Fibroblast of pulmonary artery (primary cell): ENCODE results near the gene ST3GAL3.

Source experiments
- DNase-seq: peaks from one replicate; pipeline ENCODE4 v3.0.0-alpha.2; 2010; ENCODE audit warnings: low read depth
- H3K4me3 ChIP-seq: replicated peaks from 2 replicates; pipeline ENCODE4 v1.5.1; 2011; ENCODE audit warnings: low read depth, mild to moderate bottlenecking, control low read depth, low read length, moderate library complexity
- TF ChIP-seq, protein P1 (sequence below): IDR thresholded peaks from 2 replicates; pipeline ENCODE4 v1.5.1; 2011; ENCODE audit warnings: mild to moderate bottlenecking, control low read depth, low read length, inconsistent platforms; ENCODE audit errors: missing control alignments

ST3GAL3 gene

DNA sequence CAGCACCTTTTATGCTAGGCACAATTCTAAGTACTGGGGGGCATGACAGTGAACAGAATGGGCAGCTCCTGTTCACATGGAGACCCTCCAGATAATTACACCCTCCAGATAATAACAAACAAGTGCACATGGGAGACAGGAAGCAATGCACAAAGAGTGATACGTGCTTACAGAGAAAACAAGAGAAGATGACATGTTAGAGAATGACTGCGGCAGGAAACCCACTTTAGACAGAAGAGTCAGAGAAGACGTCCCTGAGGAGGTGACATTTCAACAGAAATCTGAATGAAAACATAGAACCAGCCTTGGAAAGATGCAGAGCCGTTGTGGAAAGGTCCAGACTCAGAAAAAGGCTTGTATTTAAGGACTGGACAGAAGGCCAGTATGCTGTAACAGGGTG, 171.5 kb downstream of the ST3GAL3 start:
- TF ChIP-seq, protein P1, sequence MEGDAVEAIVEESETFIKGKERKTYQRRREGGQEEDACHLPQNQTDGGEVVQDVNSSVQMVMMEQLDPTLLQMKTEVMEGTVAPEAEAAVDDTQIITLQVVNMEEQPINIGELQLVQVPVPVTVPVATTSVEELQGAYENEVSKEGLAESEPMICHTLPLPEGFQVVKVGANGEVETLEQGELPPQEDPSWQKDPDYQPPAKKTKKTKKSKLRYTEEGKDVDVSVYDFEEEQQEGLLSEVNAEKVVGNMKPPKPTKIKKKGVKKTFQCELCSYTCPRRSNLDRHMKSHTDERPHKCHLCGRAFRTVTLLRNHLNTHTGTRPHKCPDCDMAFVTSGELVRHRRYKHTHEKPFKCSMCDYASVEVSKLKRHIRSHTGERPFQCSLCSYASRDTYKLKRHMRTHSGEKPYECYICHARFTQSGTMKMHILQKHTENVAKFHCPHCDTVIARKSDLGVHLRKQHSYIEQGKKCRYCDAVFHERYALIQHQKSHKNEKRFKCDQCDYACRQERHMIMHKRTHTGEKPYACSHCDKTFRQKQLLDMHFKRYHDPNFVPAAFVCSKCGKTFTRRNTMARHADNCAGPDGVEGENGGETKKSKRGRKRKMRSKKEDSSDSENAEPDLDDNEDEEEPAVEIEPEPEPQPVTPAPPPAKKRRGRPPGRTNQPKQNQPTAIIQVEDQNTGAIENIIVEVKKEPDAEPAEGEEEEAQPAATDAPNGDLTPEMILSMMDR = no peak
- no peak overlapping the region for H3K4me3 ChIP-seq
- no peak for DNase-seq

DNA sequence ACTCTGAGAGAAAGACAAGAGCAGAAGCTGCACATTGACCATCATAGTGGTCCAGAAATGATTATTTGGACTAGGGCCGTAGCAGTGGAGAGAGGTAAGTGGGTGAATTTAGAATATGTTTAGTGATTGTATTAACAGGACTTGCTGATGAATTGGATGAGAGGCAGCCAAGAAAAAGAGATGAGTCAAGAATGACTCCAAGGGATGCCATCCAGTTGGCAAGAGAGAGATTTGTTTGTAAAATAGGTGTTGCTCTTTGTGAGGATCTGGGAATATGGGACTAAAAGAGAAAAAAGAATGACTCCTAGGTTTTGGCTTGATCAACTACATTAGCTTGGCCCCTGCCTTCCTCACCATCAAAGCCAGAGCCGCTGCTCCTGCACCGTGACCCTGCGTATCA, 172.1 kb downstream of the ST3GAL3 start:
- DNase-seq = peak; percentile 43
- TF ChIP-seq, protein P1 = no peak
- H3K4me3 ChIP-seq = no peak overlapping the region

DNA sequence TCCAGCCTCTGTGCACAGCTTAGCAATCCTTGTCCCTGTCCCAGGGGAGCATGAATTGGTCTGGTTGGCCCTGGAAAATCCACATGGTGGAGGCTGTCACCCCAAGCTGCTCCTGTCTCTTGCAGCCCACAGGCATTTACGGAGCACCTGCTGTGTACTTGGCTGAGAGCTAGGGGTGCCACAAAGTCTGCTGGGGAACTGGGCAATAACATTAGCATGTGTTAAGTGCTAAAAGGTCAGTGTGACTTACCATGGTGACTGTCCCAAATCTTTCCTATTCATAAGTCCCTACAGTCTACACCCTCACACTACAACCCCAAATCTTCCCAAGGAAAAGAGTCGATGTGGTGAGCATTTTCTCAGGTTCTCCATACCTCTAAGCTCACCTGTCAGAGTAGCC, 172.7 kb downstream of the ST3GAL3 start:
- TF ChIP-seq, protein P1 = no peak
- DNase-seq = no peak
- H3K4me3 ChIP-seq = no peak overlapping the region

DNA sequence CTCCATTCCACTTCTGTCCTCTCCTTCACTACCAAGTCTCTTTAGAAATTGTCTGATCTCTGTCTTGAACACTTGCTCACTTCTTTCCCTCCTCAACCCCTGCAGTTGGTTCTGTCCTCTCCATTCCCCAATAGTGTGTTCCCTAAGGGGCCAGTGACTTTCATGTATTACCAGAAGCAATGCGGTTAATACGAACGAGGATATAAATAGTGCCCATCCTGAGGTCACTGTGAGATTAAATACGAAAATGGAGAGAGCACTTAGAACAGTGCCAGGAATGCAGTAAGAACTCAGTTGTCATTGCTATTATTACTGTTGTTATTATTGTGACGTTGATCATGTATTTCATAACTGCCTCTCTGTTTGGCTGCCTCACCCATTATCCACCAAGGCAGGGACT, 173.3 kb downstream of the ST3GAL3 start:
- no peak for DNase-seq
- TF ChIP-seq, protein P1 = no peak

DNA sequence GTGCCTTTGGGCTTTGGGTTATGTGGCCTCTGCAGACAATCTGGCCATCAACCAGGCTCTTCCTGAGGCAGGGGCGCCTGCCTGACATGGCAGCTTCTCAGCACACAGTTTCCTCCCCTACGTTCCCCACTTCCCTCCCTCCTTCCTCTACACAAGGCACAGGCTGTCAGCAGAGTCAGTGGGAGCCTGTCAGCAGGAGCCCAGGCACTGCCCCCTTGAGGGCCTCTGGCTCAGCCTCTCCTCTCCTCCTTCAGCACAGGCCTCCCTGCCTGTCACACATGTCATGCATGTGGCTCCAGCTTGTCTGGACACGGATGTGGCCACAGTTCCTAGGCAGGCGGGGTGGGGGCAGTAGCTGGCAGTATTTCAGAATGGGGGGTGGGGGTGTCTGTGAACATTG, 174.1 kb downstream of the ST3GAL3 start:
- no peak for DNase-seq
- TF ChIP-seq, protein P1 = no peak

More for the DNA sequence above, 173.3 kb downstream of the ST3GAL3 start:
- no peak overlapping the region for H3K4me3 ChIP-seq

DNA sequence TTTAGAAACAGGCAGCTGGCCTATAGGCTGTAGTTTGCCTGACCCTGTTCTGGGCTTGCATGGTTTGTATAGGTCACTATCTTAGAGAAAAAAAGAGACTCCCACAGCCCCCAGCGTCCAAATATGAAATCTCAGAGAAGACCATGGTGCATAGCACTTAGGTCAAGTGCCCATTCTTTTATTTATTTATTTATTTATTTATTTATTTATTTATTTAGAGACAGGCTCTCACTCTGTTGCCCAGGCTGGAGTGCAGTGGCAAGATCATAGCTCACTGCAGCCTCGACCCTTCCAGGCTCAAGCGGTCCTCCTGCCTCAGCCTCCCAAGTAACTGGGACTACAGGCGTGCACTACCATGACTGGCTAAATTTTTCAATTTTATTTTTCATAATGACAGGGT, 175.4 kb downstream of the ST3GAL3 start:
- DNase-seq = no peak
- no peak overlapping the region for H3K4me3 ChIP-seq
- TF ChIP-seq, protein P1 = no peak

More for the DNA sequence above, 174.1 kb downstream of the ST3GAL3 start:
- no peak overlapping the region for H3K4me3 ChIP-seq

DNA sequence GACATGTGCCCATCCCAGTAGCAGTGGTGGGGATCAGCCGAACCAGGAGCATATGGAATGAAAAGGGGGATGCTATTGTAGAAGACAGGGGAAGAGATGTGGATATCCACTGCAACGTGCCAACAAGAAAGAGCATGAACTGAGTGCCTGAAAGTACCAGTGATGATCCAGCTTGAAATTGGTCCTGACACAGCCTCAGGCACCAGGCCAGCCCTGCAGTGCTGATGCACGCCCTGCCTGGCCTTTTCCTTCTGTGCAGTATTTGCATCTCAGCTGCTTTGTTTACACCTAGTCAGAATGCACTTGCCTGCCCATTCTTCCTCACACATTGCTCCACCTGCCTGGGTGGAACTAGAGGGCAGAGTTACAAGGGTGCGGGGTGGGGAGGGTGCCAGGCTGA, 176.0 kb downstream of the ST3GAL3 start:
- DNase-seq = no peak
- TF ChIP-seq, protein P1 = no peak
- no peak overlapping the region for H3K4me3 ChIP-seq
